Stimulated activated CD4-positive, alpha-beta T cell treated with anti-CD3 and anti-CD28 coated beads, Interleukin-15, amount 100 ng/mL, for 24 hours (primary cell): ENCODE results near the gene MARCHF2.
A peak's percentile ranks its signal among the peaks of the same experiment; 100 is the strongest.
"Not testable (repeated sequence)": the region's sequence is repeated elsewhere in the genome, so short reads cannot be mapped to it uniquely, and the experiment has no call there.

Experiments
- DNase-seq: peaks from one replicate; pipeline ENCODE4 v3.0.0-alpha.2; 2020

Gene MARCHF2

DNA sequence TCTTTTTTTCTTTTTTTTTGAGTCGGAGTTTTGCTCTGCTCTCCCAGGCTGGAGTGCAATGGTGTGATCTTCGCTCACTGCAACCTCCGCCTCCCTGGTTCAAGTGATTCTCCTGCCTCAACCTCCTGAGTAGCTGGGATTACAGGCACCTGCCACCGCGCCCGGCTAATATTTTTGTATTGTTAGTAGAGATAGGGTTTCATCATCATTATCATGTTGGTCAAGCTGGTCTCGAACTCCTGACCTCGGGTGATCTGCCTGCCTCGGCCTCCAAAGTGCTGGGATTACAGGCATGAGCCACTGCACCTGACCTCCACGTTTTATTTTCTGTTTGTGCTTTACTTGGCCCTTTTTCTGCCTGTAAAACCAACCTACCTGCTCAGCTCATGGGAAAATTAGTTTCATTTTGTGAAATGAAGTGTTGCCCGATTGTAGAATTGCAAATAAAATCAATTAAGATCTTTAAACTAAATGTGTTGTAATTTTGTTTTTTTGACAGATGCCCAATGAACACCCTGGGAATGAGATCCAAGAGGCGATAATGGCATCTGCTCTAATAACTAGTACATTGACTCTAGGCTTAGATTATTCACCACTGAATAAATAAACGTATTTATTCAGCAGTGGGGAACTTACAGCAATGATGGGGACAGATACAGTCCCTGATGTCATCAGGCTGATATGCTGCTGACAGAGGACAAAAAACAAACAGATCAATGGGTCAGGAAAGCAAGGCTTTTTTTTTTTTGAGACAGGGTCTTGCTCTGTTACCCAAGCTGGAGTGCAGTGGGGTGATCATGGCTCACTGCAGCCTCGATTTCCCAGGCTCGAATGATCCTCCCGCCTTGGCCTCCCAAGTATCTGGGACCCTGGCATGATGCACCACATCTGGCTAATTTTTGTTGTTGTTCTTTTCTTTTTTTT, 25.2 kb upstream of the MARCHF2 start:
- DNase-seq = no peak

DNA sequence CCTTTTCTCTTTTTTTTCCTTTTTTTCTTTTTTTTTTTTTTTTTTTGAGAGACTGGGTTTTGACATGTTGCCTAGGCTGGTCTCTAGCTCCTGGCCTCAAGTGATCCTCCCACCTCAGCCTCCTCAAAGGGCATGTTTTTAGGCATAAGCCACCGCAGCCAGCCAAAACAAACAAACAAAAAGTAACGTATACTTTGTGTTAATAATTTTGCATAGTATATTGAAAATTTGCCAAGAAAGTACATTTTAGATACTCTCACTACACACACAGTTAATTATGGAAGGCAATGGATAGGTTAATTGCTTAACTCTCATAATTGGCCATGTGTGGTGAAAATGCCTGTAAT, 24.5 kb upstream of the MARCHF2 start:
- no peak for DNase-seq

DNA sequence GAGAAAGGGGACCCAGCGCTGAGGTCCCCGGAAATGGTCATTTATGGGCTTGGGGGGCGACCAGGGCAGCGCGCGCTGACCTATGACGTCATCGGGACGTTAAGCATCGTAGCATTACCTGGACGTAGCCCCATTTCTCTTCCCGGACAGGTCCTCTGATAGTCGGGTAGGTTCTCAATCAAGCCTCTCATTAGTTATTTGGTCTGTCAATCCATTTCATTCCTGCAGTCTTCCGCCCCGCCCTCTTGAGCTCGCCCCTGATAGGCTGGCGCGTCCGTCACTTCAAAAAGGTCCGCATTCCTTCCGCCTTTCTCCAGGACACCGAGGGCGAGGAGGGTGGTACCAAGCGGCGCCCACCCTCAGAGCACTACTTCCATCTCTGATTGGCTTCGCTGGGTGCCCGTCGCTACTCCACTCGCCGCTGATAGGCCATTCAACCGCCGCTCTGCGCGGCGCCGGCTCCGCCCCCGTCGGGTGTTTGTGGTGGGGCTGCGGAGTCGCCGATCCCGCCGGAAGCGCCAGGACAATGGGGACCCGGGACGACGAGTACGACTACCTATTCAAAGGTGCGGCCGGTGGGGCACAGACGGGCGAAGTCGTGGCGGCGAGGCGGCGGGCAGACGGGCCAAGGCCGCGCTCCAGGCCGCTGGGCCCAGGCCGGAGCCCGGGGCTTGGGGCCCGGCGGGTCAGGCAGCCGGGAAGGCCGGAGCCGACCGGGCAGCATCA, 23.1 kb upstream of the MARCHF2 start, which contains the start of gene RAB11B:
Gene RAB11B (plus strand): TSS at position 470 of the 726 bp plus-strand sequence. CDS start 57 bp downstream, at position 527.
- DNase-seq = peak; percentile 98

DNA sequence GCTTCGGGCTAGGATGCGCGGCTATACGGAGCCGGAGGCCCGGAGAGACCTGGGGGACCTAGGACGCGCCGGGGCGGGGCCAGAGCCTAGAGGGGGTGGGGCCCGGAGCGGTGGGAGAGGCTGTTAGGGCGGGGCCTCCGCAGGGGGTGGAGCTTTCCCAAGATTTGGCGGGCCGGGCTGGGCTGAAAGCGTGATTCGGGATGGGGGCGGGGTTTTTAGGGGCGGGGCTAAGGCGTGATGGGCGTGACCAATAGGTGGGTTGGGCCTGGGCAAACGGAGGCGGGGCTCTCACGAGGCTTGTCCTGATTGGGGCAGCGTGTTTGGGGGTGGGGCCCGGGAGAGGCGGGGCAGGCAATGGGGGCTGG, 22.5 kb upstream of the MARCHF2 start:
- peak; percentile 95 for DNase-seq

DNA sequence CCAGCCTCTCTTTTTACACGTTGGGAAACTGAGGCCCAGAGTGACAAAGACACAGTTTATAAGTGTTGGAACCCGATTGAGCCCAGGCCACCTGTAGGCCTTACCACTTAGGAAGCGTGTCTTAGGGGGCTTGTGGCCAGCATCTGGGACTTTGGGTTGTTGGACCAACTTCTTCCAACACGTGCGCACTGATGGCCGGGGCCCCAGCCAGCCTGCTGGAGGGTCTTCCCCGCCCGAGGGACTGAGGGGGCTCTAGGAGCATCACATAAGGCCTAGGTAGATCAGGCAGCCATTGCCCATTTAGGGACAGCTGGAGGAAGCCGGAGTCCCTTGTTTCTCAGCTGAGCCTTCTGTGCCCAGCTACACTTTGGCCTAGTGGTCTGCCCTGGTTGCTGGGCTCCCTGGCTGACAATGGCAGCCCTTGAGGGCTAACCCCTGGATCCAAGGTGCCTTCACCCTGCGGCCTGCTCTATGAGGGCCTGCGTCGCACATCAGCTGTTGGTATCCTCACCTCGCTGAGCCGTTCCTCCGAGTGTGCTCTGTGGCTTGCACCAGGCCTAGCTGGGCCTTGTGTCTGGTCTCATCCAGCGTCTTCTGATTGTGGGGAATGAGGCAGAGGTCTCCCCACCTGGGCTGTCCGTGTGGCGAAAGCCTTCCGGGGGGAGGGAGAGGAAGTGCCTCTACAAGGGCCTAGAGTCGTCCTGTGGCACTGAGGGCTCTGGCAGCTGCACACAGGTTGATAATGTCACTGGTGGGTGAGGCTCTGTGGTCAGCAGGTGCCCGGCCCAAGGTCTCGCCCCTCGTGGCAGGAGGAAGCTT, 21.7 kb upstream of the MARCHF2 start:
- DNase-seq = no peak

DNA sequence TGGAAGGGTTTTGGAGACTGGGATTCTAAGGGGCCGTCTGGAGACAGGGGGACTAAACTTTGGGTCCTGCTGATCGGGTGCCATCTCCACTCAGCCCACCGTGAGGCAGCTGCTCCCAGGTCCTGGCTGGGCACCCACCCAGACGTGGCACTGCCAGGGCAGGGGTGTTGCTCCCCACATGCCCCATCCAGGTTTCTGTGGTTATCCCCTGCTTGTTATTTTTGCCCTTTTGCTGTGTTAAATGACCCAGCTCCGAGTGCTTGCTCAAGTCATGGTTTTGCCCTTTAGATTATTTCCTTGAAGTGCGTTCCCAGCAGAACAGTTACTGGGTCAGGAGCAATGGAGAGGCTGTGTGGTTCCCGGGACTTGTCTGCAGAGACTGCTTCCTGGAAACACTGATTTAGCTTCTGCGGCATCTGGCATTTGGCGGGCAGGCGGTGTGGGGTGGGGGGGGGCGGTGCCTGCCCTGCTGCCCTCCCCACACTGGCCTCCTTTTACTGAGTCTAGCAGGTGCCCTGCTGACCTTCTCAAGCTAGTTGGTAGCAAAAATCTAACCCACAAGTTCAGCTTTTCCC, 21.0 kb upstream of the MARCHF2 start:
- DNase-seq = no peak

DNA sequence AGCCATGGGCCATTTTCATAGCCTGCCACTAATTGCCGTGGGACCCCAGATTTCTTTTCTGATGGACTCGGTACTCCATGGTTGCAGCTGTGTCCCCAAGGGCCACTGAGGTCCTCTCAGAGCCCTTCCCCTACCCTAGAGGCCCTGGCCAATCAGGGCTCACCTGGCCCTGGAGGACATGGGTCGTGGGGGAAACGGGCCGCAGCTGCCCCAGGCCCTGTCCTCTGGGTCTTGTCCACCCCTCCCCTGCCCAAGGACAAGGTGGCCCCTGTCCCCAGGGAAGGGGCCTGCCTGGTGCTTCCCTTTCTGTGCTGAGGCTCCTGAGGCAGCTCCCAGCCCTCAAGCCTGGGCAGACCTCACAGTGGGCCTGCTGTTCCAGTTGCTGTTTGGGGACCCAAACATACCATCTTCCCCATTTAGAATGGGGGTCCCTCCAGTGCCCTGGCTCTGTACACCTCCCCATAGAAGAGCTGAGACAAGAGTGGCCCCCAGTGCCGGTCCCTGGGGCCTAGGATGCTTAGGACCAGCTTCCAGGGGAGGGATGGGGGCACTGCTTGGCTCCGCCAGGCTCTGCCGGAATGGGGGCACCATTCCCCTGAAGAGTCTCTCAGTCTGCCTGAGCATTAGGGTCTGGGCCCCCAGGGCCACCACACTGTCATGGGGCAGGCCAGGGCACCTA, 19.8 kb upstream of the MARCHF2 start:
- DNase-seq = no peak

DNA sequence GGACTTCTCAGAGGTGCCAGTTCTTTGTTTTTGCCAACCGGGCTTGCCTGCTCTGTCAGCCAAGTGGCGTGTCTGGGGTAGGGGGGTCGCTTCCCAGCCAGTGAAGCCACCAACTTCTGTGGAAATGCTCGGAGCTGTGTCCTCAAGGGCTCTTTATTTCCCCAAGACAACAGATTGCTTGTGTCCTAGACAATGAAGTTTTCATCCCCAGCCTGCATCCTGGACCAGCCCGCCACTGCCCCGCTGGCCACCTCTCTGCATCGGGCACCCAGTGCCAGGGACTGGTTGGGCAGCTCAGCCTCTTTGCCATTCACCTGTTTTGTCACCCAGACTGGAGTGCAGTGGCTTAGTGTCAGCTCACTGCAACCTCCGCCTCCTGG, 19.2 kb upstream of the MARCHF2 start:
- DNase-seq = no peak

DNA sequence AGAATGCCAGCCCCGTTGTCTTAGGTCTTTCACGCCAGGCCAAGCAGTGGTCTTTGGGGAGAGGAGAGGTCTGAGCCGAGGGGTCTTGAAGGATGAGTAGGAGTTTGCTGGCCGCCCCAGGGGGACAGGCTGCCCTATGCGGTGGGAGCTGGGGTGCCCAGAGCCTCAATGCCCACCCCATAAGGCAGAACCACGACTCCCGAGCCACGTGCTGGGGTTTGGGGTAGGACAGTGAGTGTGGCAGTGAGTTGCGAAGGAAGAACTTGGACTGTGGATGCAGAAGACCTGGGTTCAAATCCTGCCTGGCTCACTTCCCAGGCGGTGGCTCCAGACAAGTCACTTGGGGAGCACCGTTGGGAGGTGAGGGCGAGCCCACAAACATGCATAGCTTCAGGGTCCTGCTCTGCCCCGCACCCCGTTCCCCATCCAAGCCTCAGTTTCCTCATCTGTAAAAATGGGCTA, 17.5 kb upstream of the MARCHF2 start:
- no peak for DNase-seq

DNA sequence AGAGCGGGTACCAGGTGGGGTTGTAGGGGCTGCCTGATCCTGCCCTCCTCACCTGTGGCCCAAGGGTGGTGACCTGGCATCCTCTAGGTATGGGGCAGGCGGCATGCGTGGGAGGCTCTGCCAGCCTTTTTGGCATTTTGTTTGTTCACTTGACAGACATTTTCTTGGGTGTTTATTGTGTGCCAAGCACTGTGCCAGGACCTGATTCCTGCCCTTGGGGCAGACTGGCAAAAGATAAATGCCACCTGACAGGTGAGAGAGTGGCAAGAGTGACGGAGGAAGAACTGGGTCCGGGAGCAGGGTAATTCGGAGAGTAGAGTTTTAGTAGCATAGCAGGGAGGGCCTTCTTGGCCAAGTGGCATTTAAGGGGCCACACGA, 16.9 kb upstream of the MARCHF2 start:
- DNase-seq = no peak

DNA sequence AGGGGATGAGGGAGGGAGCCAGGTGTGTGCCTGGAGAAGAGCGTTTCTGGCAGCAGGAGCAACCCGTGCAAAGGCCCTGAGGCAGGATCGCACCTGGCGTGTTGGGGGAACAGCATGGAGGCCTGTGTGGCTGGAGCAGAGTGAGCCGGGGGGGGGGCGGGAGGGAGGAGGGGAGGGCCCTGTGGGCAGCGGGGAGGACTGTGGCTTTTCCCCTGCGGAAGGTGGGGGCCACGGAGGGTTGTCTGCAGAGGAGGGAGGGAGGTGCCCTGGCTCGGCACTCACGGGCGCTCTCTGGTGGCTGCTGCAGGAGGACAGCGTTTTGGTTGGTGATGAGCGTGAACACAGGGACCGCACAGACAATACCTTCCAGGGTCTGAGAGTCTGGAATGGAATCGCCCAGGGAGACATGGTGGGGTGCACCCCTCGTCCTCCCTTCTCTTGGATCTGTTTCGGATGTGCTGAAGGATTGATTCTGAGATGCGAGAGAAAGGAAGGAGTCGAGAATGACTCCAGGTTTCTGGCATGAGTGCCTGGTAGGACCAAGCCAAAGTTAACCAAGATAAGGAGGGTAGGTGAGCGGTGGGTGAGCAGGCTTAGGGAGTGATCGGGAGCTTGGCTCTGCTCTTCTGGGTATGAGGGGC, 16.4 kb upstream of the MARCHF2 start:
- DNase-seq = peak; percentile 77

DNA sequence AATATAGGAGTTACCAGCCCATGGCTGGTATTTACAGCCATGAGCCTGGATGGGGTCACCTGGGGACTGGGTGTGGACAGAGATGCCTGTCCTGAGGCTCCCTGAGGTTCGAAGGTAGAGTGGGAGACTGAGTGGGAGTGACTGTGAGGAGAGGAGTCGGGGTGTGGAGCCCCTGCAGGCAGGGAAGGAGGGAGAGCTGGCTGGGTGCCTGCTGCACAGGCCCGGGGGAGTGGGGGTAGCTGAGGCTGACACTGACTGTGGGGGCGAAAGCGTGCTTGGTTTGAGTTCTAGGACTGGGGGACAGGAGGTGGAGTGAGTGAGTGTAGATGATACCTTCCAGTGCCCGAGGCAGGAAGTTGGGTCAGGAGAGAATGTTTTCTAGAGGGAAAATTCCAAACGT, 15.8 kb upstream of the MARCHF2 start:
- no peak for DNase-seq

DNA sequence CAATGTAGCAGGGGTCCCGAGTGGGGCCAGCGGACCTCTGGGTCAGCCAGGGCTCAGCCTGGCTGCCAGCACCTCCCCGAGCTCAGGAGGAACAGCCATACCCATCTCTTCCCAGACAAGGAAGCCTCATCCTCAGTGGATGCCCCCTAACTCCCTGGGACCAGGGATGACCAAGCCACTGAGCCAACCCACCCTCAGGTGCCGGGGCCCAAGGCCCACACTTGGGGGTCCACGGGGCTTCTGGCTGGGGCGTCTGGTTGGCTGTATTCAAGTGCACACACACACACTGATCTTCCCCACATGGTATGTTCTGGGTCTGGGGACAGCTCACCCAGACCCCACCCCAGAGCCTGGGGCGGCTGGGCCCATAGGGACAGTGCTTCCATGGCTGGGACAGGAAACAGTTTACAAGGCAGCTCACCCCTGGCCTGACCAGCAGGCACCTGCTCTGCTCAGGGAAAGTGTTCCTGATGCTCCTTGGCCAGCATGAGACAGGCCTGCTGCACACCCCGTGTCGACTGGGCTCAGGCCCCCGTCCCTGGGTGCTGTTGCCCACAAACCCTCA, 15.3 kb upstream of the MARCHF2 start:
- no peak for DNase-seq

DNA sequence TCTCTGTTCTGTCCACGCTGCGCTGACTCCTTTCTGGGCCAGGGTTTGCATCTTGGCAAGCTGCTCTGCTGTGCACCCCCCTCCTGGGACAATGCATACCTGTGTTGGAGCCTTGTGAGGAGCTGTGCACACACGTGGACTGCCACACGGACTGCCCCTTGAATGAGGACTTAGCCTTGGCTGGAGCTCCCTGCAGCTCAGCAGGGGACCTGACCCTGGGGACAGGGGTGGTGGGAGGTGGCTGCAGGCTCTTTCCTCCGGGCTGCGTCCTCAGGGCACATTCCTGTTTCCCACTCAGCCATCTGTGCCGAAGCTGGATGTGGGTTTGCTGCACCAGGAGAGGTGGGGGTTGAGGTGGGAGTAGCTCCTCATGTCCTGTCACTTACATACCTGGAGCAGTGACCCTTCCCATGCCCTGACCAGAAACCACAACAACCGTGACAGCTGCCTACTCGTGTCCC, 14.8 kb upstream of the MARCHF2 start:
- no peak for DNase-seq

DNA sequence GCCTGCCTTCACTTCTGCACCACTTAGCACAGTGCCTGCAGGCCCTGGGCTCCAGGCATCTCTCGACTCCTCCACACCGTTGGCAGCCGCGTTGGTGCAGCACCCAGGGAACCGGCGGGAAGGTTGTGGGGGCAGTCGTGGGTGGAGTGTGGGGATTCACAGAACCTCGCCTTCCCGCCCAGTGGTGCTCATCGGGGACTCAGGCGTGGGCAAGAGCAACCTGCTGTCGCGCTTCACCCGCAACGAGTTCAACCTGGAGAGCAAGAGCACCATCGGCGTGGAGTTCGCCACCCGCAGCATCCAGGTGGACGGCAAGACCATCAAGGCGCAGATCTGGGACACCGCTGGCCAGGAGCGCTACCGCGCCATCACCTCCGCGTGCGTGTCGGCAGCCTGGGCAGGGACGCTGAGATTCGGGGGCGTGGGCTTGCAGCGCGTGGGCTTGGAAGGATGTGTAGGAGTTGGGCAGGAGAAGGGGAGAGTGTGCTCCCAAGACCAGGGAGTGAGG, 13.4 kb upstream of the MARCHF2 start:
- DNase-seq = no peak

DNA sequence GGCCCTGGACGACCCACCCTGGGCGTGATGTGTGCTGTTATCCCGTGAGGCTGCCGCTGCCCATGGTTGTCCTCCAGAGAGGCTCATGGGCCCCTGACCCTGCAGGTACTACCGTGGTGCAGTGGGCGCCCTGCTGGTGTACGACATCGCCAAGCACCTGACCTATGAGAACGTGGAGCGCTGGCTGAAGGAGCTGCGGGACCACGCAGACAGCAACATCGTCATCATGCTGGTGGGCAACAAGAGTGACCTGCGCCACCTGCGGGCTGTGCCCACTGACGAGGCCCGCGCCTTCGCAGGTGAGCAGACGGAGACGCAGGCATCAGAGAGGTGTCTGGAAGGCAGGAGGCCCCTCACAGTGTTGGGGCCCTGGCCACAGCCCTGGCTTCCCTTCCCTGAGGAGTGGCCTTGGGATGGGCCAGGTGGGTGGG, 11.1 kb upstream of the MARCHF2 start:
- no peak for DNase-seq

DNA sequence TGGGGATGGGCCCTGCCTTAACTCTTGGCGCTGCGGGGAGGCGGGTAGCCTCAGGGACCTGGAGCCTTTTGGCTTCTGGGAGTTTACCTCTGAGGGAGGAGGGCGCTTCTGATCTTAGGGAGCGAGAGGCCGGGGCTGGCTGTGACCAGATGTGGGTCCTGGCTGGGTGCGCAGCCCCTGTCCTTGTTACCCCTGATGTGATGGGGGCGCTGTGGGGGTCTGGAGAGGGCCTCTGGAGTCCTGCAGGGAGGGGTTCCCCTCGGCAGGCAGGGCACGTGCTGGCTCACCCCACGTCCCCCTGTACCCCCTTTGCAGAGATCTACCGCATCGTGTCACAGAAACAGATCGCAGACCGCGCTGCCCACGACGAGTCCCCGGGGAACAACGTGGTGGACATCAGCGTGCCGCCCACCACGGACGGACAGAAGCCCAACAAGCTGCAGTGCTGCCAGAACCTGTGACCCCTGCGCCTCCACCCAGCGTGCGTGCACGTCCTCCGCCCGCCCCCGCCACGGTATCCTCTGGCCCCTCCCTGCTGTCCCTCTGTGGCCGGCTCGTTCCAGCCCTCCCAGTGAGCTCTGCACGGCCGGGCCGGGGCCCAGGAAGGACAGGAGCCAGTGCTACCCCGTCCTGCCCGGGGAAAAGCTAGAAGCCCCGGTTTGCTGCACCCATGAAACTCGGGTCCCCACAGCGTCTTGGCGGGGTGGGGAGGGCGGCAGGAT, 9.8 kb upstream of the MARCHF2 start:
- DNase-seq = no peak

DNA sequence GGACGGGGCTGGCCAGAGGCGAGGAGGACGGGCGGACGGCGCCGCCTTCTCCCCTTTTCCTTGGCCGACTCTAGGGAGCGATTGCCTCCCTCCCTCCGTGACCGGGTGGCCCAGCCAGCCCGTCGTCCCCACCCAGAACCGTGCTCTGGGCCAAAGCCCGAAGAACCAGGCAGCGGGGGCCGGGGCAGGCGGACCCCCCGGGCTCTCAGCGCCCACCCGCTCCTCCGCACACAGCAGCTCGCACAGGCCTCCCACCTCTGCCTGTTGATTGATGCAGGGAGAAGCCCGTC, 9.3 kb upstream of the MARCHF2 start:
- DNase-seq = no peak

DNA sequence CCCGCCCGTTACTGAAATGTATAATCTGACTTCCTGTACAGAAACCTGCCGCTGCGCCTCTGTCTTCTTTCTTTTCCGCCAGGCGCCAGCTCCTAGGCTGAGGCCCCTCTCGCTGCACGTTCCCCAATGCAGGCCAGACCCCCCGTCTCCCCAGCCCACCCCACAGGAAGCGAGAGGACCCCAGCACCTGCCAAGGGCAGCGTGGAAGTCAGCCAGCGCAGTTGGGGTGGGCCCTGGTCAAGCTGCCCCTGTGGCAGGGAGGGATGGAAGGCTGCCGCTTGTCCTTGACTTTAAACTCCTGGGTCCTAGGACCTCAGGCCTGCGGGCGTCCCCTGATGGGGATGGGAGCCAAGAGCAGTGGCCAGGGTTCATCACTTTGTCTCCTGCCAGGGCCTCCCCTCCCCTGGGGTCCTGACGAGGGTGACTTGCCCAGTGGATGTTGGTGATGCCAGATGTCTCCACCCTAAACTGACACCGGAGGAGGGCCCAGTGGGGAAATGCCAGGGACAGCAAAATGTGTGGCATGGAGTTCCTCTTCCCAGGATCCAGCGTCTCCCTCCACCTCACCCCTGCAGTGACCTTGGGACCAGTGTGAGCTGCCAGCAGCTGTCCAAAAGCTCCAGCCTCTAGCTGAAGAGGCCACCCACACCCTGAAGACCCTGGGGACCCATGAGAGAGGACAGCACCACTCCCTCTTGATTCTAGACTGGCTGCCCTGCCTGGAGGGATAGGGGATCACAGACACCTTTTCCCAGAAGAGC, 8.5 kb upstream of the MARCHF2 start:
- no peak for DNase-seq

DNA sequence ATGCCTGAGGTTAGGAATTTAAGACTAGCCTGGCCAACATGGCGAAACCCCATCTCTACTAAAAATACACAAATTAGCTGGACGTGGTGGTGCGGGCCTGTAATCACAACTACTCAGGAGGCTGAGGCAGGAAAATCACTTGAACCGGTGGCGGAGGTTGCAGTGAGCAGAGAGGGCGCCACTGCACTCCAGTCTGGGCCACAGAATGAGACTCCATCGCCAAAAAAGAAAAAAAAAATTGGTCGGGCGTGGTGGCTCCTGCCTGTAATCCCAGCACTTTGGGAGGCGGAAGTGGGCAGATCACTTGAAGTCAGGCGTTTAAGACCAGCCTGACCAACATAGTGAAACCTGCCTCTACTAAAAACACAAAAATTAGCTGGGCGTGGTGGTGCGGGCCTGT, 2.4 kb upstream of the MARCHF2 start:
- DNase-seq = not testable (repeated sequence)
